GM12878 (cell line): ENCODE results near the gene ASB2. TPM values are rescaled to one million over a fixed set of nuclear protein-coding genes. Genes with fewer than 3 reads are reported as not detected.

Source experiments
- BACH1 ChIP-seq: fragments of 450-650 bp; IDR thresholded peaks from 2 replicates; pipeline ENCODE4 v1.6.1; 2017; ENCODE audit warnings: mild to moderate bottlenecking, borderline replicate concordance
- CTCF ChIP-seq, 3 experiments: IDR thresholded peaks in 2 of 3; conservative IDR thresholded peaks in 1 of 3; 2 replicates each; pipeline ENCODE4 v1.5.1; 2011; ENCODE audit warnings: low read depth in 3 of 3, low read length in 3 of 3, mild to moderate bottlenecking in 3 of 3, control low read depth in 2 of 3, moderate library complexity in 2 of 3, inconsistent platforms in 1 of 3, mixed read lengths in 1 of 3; ENCODE audit not compliant: control insufficient read depth in 2 of 3, insufficient read depth in 1 of 3; ENCODE audit errors: extremely low read depth in 1 of 3
- EED ChIP-seq: sonication (generic); IDR thresholded peaks from 2 replicates; pipeline ENCODE4 v1.6.1; 2016; ENCODE audit warnings: antibody characterized with exemption, low read depth
- ETV6 ChIP-seq, 2 experiments: fragments of 450-650 bp in 1 of 2; IDR thresholded peaks in 1 of 2; conservative IDR thresholded peaks in 1 of 2; 2 replicates each; pipeline ENCODE4 v1.6.1; 2014; ENCODE audit warnings: antibody characterized with exemption in 1 of 2, borderline replicate concordance in 1 of 2, low read depth in 1 of 2, mild to moderate bottlenecking in 1 of 2, moderate library complexity in 1 of 2
- FOXK2 ChIP-seq: fragments of 450-650 bp; IDR thresholded peaks from 2 replicates; pipeline ENCODE4 v1.6.1; 2017; ENCODE audit warnings: mild to moderate bottlenecking, moderate library complexity
- HDAC2 ChIP-seq: fragments of 200-600 bp; sonication (generic); IDR thresholded peaks from 2 replicates; pipeline ENCODE4 v1.6.1; 2017
- IKZF2 ChIP-seq, 2 experiments: fragments of 450-650 bp; IDR thresholded peaks; 2 replicates each; pipeline ENCODE4 v1.6.1; 2017; ENCODE audit warnings: mild to moderate bottlenecking in 2 of 2, moderate library complexity in 2 of 2
- IRF4 ChIP-seq: IDR thresholded peaks from 2 replicates; pipeline ENCODE4 v1.6.1; 2011; ENCODE audit warnings: low read depth, low read length
- POLR2AphosphoS5 ChIP-seq: IDR thresholded peaks from 2 replicates; pipeline ENCODE4 v1.6.1; 2011; ENCODE audit warnings: mild to moderate bottlenecking, low read length, inconsistent platforms
- RAD21 ChIP-seq: IDR thresholded peaks from 2 replicates; pipeline ENCODE4 v1.6.1; 2011; ENCODE audit warnings: mild to moderate bottlenecking, low read depth, low read length, moderate library complexity; ENCODE audit not compliant: insufficient read depth
- ZNF217 ChIP-seq: fragments of 450-650 bp; IDR thresholded peaks from 2 replicates; pipeline ENCODE4 v1.6.1; 2017; ENCODE audit warnings: antibody characterized with exemption, mild to moderate bottlenecking
- ZNF592 ChIP-seq: fragments of 450-650 bp; IDR thresholded peaks from 2 replicates; pipeline ENCODE4 v1.6.1; 2017; ENCODE audit warnings: mild to moderate bottlenecking, moderate library complexity
- polyA plus RNA-seq, 11 experiments: library from polyadenylated mRNA; depleted of rRNA in 4 of 11; unstranded in 6 of 11; stranded (reverse) in 5 of 11; fragments of >200 nt; fragmentation: Nextera tagmentation in 4 of 11; fragmentation: Illumina TruSeq in 1 of 11; extraction: Ambion mirVana in 4 of 11; extraction: Trizol in 1 of 11; gene quantifications; 1 replicate in 1 of 11; 2 replicates in 10 of 11; pipeline versions ENCODE4 v1.2.1 to v1.2.3, GENCODE V29; 2011 to 2016; ENCODE audit warnings: inconsistent platforms in 2 of 11, missing spikeins in 2 of 11, low read depth in 1 of 11
- total RNA-seq, 4 experiments: library from RNA; depleted of rRNA in 3 of 4; stranded (reverse); fragments of >200 nt in 3 of 4; fragmentation: Illumina TruSeq in 1 of 4; extraction: Trizol in 1 of 4; gene quantifications; 2 replicates each; pipeline versions ENCODE4 v1.2.1 to v1.2.3, GENCODE V29; 2013 to 2021
- TF ChIP-seq, protein P1 (sequence below): fragments of 450-650 bp; IDR thresholded peaks from 2 replicates; pipeline ENCODE4 v1.6.1; 2017; ENCODE audit warnings: low read depth, mild to moderate bottlenecking, moderate library complexity
- TF ChIP-seq, protein P2 (sequence below): fragments of 450-650 bp; IDR thresholded peaks from 2 replicates; pipeline ENCODE4 v1.6.1; 2018; ENCODE audit warnings: borderline replicate concordance, mild to moderate bottlenecking; ENCODE audit not compliant: partially characterized antibody
- TF ChIP-seq, protein P3 (sequence below): fragments of 450-650 bp; IDR thresholded peaks from 2 replicates; pipeline ENCODE4 v1.6.1; 2018; ENCODE audit warnings: mild to moderate bottlenecking, low read depth, moderate library complexity; ENCODE audit not compliant: partially characterized antibody

Gene ASB2
- total and polyA plus RNA-seq, 10 of the 15 experiments (the other 5 are each of a cell fraction or from before 2014, with no cell fraction given) = 3.0 to 54.8 (median 33.5) TPM

GRCh38 chr14:93975791-93976476 is 436 bp downstream of the ASB2 start (continued):
- TF ChIP-seq IRF4 = peak; percentile 40
- TF ChIP-seq BACH1 = no peak
- peak; percentile 74 to 77 for TF ChIP-seq IKZF2 (IDR thresholded peaks at IDR 0.05)
- TF ChIP-seq HDAC2 = no peak
- TF ChIP-seq, protein P1, sequence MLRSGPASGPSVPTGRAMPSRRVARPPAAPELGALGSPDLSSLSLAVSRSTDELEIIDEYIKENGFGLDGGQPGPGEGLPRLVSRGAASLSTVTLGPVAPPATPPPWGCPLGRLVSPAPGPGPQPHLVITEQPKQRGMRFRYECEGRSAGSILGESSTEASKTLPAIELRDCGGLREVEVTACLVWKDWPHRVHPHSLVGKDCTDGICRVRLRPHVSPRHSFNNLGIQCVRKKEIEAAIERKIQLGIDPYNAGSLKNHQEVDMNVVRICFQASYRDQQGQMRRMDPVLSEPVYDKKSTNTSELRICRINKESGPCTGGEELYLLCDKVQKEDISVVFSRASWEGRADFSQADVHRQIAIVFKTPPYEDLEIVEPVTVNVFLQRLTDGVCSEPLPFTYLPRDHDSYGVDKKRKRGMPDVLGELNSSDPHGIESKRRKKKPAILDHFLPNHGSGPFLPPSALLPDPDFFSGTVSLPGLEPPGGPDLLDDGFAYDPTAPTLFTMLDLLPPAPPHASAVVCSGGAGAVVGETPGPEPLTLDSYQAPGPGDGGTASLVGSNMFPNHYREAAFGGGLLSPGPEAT = peak; percentile 71
- TF ChIP-seq ZNF217 = peak; percentile 75; the same call in 1 of the 2 replicates
- TF ChIP-seq, protein P2, sequence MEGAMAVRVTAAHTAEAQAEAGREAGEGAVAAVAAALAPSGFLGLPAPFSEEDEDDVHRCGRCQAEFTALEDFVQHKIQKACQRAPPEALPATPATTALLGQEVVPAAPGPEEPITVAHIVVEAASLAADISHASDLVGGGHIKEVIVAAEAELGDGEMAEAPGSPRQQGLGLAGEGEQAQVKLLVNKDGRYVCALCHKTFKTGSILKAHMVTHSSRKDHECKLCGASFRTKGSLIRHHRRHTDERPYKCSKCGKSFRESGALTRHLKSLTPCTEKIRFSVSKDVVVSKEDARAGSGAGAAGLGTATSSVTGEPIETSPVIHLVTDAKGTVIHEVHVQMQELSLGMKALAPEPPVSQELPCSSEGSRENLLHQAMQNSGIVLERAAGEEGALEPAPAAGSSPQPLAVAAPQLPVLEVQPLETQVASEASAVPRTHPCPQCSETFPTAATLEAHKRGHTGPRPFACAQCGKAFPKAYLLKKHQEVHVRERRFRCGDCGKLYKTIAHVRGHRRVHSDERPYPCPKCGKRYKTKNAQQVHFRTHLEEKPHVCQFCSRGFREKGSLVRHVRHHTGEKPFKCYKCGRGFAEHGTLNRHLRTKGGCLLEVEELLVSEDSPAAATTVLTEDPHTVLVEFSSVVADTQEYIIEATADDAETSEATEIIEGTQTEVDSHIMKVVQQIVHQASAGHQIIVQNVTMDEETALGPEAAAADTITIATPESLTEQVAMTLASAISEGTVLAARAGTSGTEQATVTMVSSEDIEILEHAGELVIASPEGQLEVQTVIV = no peak
- TF ChIP-seq ZNF592 = peak; percentile 16; the same call in 1 of the 2 replicates
- TF ChIP-seq RAD21 = peak; percentile 15; the same call in 1 of the 2 replicates
- TF ChIP-seq EED = no peak
- no peak for TF ChIP-seq FOXK2
- TF ChIP-seq, protein P3, sequence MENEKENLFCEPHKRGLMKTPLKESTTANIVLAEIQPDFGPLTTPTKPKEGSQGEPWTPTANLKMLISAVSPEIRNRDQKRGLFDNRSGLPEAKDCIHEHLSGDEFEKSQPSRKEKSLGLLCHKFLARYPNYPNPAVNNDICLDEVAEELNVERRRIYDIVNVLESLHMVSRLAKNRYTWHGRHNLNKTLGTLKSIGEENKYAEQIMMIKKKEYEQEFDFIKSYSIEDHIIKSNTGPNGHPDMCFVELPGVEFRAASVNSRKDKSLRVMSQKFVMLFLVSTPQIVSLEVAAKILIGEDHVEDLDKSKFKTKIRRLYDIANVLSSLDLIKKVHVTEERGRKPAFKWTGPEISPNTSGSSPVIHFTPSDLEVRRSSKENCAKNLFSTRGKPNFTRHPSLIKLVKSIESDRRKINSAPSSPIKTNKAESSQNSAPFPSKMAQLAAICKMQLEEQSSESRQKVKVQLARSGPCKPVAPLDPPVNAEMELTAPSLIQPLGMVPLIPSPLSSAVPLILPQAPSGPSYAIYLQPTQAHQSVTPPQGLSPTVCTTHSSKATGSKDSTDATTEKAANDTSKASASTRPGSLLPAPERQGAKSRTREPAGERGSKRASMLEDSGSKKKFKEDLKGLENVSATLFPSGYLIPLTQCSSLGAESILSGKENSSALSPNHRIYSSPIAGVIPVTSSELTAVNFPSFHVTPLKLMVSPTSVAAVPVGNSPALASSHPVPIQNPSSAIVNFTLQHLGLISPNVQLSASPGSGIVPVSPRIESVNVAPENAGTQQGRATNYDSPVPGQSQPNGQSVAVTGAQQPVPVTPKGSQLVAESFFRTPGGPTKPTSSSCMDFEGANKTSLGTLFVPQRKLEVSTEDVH = no peak
- TF ChIP-seq CTCF (IDR thresholded peaks at IDR 0.05 in 2 of 3, conservative IDR thresholded peaks at IDR 0.05 in 1 of 3; ENCODE audit: control insufficient read depth in 2 of 3, extremely low read depth in 1 of 3, insufficient read depth in 1 of 3, low read depth in 3 of 3, low read length in 3 of 3) = peak; percentile 10 to 43 (median 20); a peak in 3 of 6 replicates
- TF ChIP-seq ETV6 (conservative IDR thresholded peaks at IDR 0.05 in 1 of 2, IDR thresholded peaks at IDR 0.05 in 1 of 2; ENCODE audit: borderline replicate concordance in 1 of 2, low read depth in 1 of 2) = peak in 1 of 2 experiments; percentile 53; a peak in 2 of 4 replicates
- TF ChIP-seq POLR2AphosphoS5 = no peak
